ENCODE data around the gene NRF1. TPM values are rescaled to one million over a fixed set of nuclear protein-coding genes. Genes with fewer than 3 reads are reported as not detected.
"Not testable (repeated sequence)": the region's sequence is repeated elsewhere in the genome, so short reads cannot be mapped to it uniquely, and the experiment has no call there.

NRF1 gene
- total RNA-seq, 1 donor from 2014 or later, result 29.7 TPM

- H3K36me3 Mint-ChIP-seq (ENCODE audit: insufficient read depth), result peaks cover 47% of the 10 kb centered on the region
- no peak for DNase-seq (ENCODE audit: low spot score, unreplicated experiment)
- H3K9me3 Mint-ChIP-seq (ENCODE audit: low read depth), result peaks cover 30% of the 10 kb centered on the region
- no peaks in the 10 kb centered on the region for H3K27me3 Mint-ChIP-seq
- no peak overlapping the region for H3K27ac Mint-ChIP-seq
- H3K4me1 Mint-ChIP-seq (ENCODE audit: low read depth), result no peaks in the 10 kb centered on the region
- no peak for TF ChIP-seq CTCF (IDR thresholded peaks at IDR 0.05; ENCODE audit: unreplicated experiment)
- no peak overlapping the region for H3K4me3 Mint-ChIP-seq (ENCODE audit: low read depth)
These were observed 45.8 kb downstream of the NRF1 start for GRCh38 chr7:129657363-129657762.

GRCh38 chr7:129659907-129660306 lies 48.4 kb downstream of the NRF1 start:
- DNase-seq (ENCODE audit: low spot score, unreplicated experiment); H3K27ac Mint-ChIP-seq; H3K27me3 Mint-ChIP-seq; H3K4me1 Mint-ChIP-seq (ENCODE audit: low read depth); H3K4me3 Mint-ChIP-seq (ENCODE audit: low read depth): not testable (repeated sequence)
- Mint-ChIP-seq H3K9me3 (ENCODE audit: low read depth) (peaks cover 26% of the 10 kb centered on the region), H3K36me3 (ENCODE audit: insufficient read depth) (peaks cover 53% of the 10 kb centered on the region)

- peak overlapping the region; percentile 65 for H3K27ac Mint-ChIP-seq
- DNase-seq (ENCODE audit: low spot score, unreplicated experiment), result no peak
- peaks cover 55% of the 10 kb centered on the region for H3K36me3 Mint-ChIP-seq (ENCODE audit: insufficient read depth)
- H3K27me3 Mint-ChIP-seq, result no peaks in the 10 kb centered on the region
- H3K4me1 Mint-ChIP-seq (ENCODE audit: low read depth), result no peaks in the 10 kb centered on the region
- H3K4me3 Mint-ChIP-seq (ENCODE audit: low read depth), result no peak overlapping the region
- H3K9me3 Mint-ChIP-seq (ENCODE audit: low read depth), result peaks cover 26% of the 10 kb centered on the region
- TF ChIP-seq CTCF (IDR thresholded peaks at IDR 0.05; ENCODE audit: unreplicated experiment), result no peak
These were observed 50.2 kb downstream of the NRF1 start for GRCh38 chr7:129661645-129662182.

GRCh38 chr7:129663240-129663639 lies 51.7 kb downstream of the NRF1 start:
- peaks cover 26% of the 10 kb centered on the region for H3K9me3 Mint-ChIP-seq (ENCODE audit: low read depth)
- H3K36me3 Mint-ChIP-seq (ENCODE audit: insufficient read depth), result peaks cover 52% of the 10 kb centered on the region
- not testable (repeated sequence) for DNase-seq (ENCODE audit: low spot score, unreplicated experiment)

GRCh38 chr7:129664029-129665012 lies 52.8 kb downstream of the NRF1 start:
- H3K36me3 Mint-ChIP-seq (ENCODE audit: insufficient read depth), result peaks cover 50% of the 10 kb centered on the region
- no peak for DNase-seq (ENCODE audit: low spot score, unreplicated experiment)
- H3K4me1 Mint-ChIP-seq (ENCODE audit: low read depth), result no peaks in the 10 kb centered on the region
- peaks cover 26% of the 10 kb centered on the region for H3K9me3 Mint-ChIP-seq (ENCODE audit: low read depth)
- H3K27me3 Mint-ChIP-seq, result no peaks in the 10 kb centered on the region
- peak overlapping the region; percentile 91 for H3K27ac Mint-ChIP-seq
- H3K4me3 Mint-ChIP-seq (ENCODE audit: low read depth), result no peak overlapping the region
- TF ChIP-seq CTCF (IDR thresholded peaks at IDR 0.05; ENCODE audit: unreplicated experiment), result peak; percentile 52

More at GRCh38 chr7:129663240-129663639, 51.7 kb downstream of the NRF1 start:
- not testable (repeated sequence) for H3K27ac Mint-ChIP-seq; H3K4me3 Mint-ChIP-seq (ENCODE audit: low read depth); H3K4me1 Mint-ChIP-seq (ENCODE audit: low read depth); H3K27me3 Mint-ChIP-seq

- Mint-ChIP-seq H3K9me3 (ENCODE audit: low read depth) (peaks cover 19% of the 10 kb centered on the region), H3K36me3 (ENCODE audit: insufficient read depth) (peaks cover 43% of the 10 kb centered on the region), H3K4me3 (ENCODE audit: low read depth) (no peak overlapping the region), H3K27ac (no peak overlapping the region), H3K27me3 (no peaks in the 10 kb centered on the region), H3K4me1 (ENCODE audit: low read depth) (no peaks in the 10 kb centered on the region)
- DNase-seq (ENCODE audit: low spot score, unreplicated experiment), result no peak
- no peak for TF ChIP-seq CTCF (IDR thresholded peaks at IDR 0.05; ENCODE audit: unreplicated experiment)
These were observed 53.5 kb downstream of the NRF1 start for GRCh38 chr7:129665013-129665401.

Data from progenitor cell of endocrine pancreas (in vitro differentiated cells).